HEK293T (cell line): ENCODE measurements around the gene ANP32D.

ENCODE experiments used
- FOXK2 ChIP-seq: fragments of 450-650 bp; IDR thresholded peaks from 2 replicates; pipeline ENCODE4 v1.6.1; 2016; ENCODE audit warnings: mild to moderate bottlenecking
- FOXM1 ChIP-seq: fragments of 450-650 bp; IDR thresholded peaks from 2 replicates; pipeline ENCODE4 v1.6.1; 2017; ENCODE audit warnings: mild to moderate bottlenecking, borderline replicate concordance
- HDGF ChIP-seq: fragments of 450-650 bp; IDR thresholded peaks from 2 replicates; pipeline ENCODE4 v1.6.1; 2017; ENCODE audit warnings: antibody characterized with exemption, borderline replicate concordance
- SP1 ChIP-seq: fragments of 450-650 bp; IDR thresholded peaks from 2 replicates; pipeline ENCODE4 v1.6.1; 2017
- SUZ12 ChIP-seq: fragments of 450-650 bp; IDR thresholded peaks from 2 replicates; pipeline ENCODE4 v1.6.1; 2016; ENCODE audit warnings: mild to moderate bottlenecking
- TF ChIP-seq, protein P1 (sequence below): fragments of 450-650 bp; IDR thresholded peaks from 2 replicates; pipeline ENCODE4 v1.6.1; 2016

GRCh38 chr12:48486261-48486660 lies 13.9 kb downstream of the ANP32D start:
- TF ChIP-seq SUZ12 (no peak), SP1 (no peak), FOXM1 (no peak), FOXK2 (no peak), HDGF (no peak)
- TF ChIP-seq, protein P1, sequence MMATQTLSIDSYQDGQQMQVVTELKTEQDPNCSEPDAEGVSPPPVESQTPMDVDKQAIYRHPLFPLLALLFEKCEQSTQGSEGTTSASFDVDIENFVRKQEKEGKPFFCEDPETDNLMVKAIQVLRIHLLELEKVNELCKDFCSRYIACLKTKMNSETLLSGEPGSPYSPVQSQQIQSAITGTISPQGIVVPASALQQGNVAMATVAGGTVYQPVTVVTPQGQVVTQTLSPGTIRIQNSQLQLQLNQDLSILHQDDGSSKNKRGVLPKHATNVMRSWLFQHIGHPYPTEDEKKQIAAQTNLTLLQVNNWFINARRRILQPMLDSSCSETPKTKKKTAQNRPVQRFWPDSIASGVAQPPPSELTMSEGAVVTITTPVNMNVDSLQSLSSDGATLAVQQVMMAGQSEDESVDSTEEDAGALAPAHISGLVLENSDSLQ, result no peak
